ENCODE data around the gene EVA1C.
"Not testable (repeated sequence)": the region's sequence is repeated elsewhere in the genome, so short reads cannot be mapped to it uniquely, and the experiment has no call there.

EVA1C gene

GRCh38 chr21:32457360-32457840 lies 44.9 kb downstream of the EVA1C start:
- no peak for DNase-seq (ENCODE audit: low read depth in 2 of 2, low spot score in 1 of 2)

GRCh38 chr21:32457962-32458361 lies 45.5 kb downstream of the EVA1C start:
- no peak for DNase-seq (ENCODE audit: low read depth in 2 of 2, low spot score in 1 of 2)

DNA sequence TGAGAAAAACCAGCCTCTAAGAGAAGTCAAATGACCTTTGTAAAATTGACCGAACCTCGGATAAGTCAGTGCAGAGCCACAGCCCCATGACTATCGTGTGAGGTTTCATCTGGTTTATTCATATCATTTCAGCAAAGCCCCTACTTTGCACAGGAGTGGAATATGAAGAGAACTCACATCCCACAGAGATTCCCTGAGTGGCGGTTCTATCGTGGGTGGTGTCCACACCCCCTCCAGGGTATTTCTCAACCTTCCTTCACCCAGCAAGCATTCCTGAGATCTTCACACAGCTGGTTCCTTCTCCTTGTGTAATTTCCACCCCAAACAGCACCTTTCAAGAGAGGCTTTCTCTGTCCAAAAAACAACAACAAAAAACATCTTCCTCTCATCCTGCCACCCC lies 47.5 kb downstream of the EVA1C start:
- DNase-seq (ENCODE audit: low read depth in 2 of 2, low spot score in 1 of 2): no peak

GRCh38 chr21:32461503-32461902 lies 49.0 kb downstream of the EVA1C start:
- DNase-seq (ENCODE audit: low read depth in 2 of 2, low spot score in 1 of 2): no peak

- DNase-seq (ENCODE audit: low read depth in 2 of 2, low spot score in 1 of 2): not testable (repeated sequence)
These were observed 50.1 kb downstream of the EVA1C start for GRCh38 chr21:32462564-32462963.

GRCh38 chr21:32463367-32463766 lies 50.9 kb downstream of the EVA1C start:
- no peak for DNase-seq (ENCODE audit: low read depth in 2 of 2, low spot score in 1 of 2)

GRCh38 chr21:32463889-32464300 lies 51.4 kb downstream of the EVA1C start:
- no peak for DNase-seq (ENCODE audit: low read depth in 2 of 2, low spot score in 1 of 2)

GRCh38 chr21:32467291-32467690 lies 54.8 kb downstream of the EVA1C start:
- no peak for DNase-seq (ENCODE audit: low read depth in 2 of 2, low spot score in 1 of 2)

GRCh38 chr21:32468681-32469111 lies 56.2 kb downstream of the EVA1C start:
- DNase-seq (ENCODE audit: low read depth in 2 of 2, low spot score in 1 of 2): no peak

GRCh38 chr21:32469628-32470027 lies 57.1 kb downstream of the EVA1C start:
- no peak for DNase-seq (ENCODE audit: low read depth in 2 of 2, low spot score in 1 of 2)

DNA sequence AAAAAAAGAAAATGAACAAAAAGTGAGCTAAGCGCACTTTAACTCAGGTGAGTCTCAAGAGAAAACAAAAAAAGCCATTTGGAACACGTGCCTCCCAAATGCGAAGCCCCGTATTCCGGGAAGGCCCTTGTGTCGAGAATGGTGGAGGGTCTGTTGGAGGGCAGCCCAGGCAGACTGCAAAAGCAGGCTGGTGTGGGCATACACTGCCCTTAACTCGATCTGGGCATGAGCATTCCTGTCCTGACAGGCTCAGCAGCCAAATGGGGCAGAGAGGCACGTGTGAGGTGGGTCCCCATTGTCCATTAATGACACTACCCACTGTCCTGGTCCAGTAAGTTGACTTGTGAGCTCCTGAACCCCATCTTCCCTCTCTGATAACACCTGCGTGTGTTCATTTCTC lies 57.7 kb downstream of the EVA1C start:
- DNase-seq (ENCODE audit: low read depth in 2 of 2, low spot score in 1 of 2): no peak

GRCh38 chr21:32472890-32473765 lies 60.6 kb downstream of the EVA1C start:
- DNase-seq (ENCODE audit: low read depth in 2 of 2, low spot score in 1 of 2): no peak

DNA sequence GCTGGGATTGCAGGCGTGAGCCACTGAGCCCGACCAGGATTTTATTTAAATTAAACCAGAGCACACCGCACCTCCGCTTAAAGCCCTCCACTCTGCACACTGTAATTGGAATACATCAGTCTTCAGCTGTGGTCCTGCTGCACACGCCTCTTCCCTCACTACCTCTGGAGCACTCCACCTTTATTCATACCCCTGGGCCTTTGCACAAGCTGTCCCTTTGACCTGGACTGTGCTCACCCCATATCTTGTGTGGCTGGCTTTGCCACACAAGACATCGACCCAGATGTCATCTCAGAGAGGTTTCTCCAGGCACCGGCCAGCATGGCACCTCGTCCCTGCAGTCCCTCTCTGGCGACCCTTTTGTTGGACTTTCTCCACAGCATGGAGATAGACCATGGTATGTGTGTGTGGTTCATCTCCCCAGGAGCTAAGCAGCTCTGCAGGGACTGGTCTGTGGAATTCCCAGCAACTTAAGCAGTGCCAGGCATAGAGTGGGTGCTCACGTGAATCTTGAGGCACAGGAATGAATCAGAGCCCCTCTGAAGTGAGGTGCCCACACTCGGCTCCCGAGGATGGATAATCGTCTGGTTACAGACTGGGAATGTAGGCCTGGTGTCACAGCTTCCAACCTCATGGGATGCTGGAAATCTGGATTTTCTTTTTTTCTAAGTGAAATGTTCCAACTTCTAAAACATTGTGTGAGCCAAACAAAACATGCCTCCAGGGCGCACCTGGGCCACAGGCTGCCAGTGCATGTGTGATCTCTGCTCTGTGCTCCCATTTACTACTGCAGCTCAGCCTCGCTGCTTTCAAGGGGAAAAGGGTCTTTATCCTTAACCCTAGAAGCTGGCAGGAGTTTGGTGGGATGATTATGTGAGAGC lies 61.9 kb downstream of the EVA1C start:
- DNase-seq (ENCODE audit: low read depth in 2 of 2, low spot score in 1 of 2): no peak

- no peak for DNase-seq (ENCODE audit: low read depth in 2 of 2, low spot score in 1 of 2)
These were observed 62.8 kb downstream of the EVA1C start for GRCh38 chr21:32475162-32475812.

DNA sequence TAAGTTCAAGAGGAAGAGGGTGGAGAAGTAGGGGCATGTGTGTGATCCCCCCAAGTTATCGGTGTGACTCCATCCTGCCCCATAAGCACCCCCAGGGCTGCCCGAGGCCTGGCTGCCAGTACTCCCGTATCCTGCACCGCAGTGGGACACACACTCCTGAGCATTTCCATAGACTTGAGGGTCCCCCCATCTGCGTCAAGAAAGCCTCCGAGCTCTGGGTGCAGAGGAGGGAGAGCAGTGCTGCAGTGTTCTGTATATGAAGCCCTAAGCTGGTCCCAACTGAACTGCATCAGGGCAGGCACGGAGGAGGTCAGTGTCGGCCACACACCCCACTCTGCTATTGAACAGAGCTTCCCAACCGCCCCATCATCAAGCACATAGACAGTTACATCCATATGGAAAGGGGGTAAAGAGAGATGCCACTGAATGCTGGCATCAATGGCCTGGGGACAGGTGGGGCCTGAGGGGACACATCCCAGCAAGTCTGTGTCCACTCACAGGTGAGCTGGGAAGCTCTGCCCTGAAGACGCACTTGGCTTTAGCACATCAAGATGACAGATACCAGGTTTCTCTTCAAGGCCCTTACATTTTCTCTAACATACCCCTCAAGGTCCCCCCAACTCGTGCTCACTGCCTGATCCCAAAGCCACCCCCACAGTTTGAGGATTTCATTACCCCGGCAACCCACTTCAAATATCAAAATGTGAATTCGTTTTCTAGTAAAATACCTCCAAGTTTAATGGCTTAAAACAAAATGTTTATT lies 64.3 kb downstream of the EVA1C start:
- DNase-seq (ENCODE audit: low read depth in 2 of 2, low spot score in 1 of 2): no peak

DNA sequence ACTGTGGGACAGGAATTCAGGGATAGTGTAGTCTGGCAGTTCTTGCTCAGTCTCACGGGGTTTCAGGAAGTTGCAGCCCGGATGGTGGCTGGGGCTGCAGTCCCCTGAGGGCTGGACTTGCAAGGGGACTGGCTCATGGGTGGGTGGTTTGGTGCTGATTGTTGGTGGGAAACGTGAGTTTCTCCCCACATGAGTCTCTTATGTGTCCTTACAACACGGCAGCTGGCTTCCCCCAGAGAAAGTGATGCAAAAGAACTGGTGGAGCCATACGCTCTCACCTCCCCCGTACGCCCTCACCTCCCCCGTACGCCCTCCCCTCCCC lies 64.9 kb downstream of the EVA1C start:
- no peak for DNase-seq (ENCODE audit: low read depth in 2 of 2, low spot score in 1 of 2)

DNA sequence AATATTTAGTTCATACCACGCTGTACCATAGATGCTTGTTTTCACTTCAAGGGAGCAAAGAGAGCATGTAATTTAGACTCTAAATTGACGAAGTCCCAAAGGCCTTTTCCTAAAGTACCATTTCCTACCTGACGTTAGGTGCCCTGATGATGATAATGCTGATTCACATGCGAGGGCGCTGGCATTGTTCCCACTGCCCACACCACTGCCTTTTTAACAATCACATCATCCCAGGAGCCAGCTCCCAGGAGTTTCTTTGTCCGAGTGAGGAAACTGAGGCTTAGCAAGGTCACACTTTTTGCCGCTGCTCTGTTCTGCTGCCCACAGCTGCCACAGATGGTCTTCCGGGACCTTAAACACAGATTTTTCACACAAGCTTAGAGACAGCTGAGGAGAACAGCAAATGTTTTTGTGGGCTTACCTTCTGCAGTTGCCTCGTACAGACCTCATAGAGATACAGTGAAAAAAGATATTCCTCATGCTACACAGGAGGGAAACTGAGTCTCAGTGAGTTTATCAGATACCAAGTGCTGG lies 69.4 kb downstream of the EVA1C start:
- no peak for DNase-seq (ENCODE audit: low read depth in 2 of 2, low spot score in 1 of 2)

- DNase-seq (ENCODE audit: low read depth in 2 of 2, low spot score in 1 of 2): no peak
These were observed 70.2 kb downstream of the EVA1C start for GRCh38 chr21:32482565-32483292.

- DNase-seq (ENCODE audit: low read depth in 2 of 2, low spot score in 1 of 2): no peak
These were observed 70.7 kb downstream of the EVA1C start for GRCh38 chr21:32483293-32483595.

All from stimulated activated CD8-positive, alpha-beta memory T cell treated with anti-CD3 and anti-CD28 coated beads, Interleukin-4, amount 100 ng/mL, for 1 hour (primary cell).